COLO668 (cell line): ENCODE results near the gene MFRP.

Experiments
- DNase-seq: peaks from one replicate; lab custom pipeline; 2025; ENCODE audit not compliant: unreplicated experiment; lab: John Stamatoyannopoulos, UW

MFRP gene

DNA sequence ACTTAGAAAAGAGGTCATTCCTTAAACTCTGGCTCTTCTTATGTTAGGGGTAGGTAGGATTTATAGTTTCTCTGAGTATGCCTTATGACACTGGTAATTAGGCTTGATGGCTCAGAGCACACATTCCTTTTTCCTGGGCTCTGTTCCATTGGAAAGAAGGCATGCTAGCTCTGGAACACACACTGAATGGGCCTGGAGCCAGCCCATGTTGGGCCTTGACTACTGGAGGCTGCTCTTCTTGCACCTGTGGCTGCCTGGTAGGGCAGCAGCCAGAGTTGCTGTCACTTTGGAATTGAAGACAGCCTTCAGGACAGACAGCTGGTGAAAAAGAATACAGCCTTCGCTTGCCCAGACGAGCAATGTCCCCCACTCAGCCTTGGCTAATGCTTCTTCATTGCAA lies 47.8 kb downstream of the MFRP start:
- no peak for DNase-seq

DNA sequence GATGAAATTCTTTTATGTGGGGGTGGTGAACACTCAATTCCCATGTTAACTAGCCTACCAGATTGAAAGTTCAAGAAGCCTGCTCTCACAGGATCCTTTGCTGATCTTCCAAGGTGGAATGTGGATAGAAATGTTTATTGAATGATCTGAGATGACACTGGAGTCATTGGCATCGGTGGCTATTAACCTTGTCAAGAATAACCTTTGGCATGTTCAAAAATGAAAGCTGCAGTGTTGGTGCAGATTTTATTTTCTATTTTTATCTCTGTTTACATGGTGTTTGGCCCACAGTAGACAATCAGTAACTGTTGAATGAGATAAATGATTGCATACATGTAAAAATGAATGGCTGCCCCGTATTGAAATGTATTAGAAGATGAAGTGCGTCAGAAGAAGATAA lies 48.6 kb downstream of the MFRP start:
- no peak for DNase-seq

GRCh38 chr11:119295178-119295577 lies 51.3 kb downstream of the MFRP start:
- no peak for DNase-seq

GRCh38 chr11:119293461-119293860 lies 53.0 kb downstream of the MFRP start:
- no peak for DNase-seq

- DNase-seq, result no peak
Measured at GRCh38 chr11:119290894-119291497, 55.5 kb downstream of the MFRP start.
